Dendritic cell treated with granulocyte-macrophage colony-stimulating factor and Interleukin-4, amounts not matched to agents 40 ng/mL and 50 ng/mL, for 4 days (primary cell): ENCODE measurements around the gene IBA57.

ENCODE experiments used
- H3K27ac Mint-ChIP-seq: one replicate; pipeline ENCODE4 v1.8.0; 2022; ENCODE audit warnings: mild to moderate bottlenecking, mixed read lengths
- H3K27me3 Mint-ChIP-seq: one replicate; pipeline ENCODE4 v1.8.0; 2022; ENCODE audit warnings: mild to moderate bottlenecking, mixed read lengths
- H3K36me3 Mint-ChIP-seq: one replicate; pipeline ENCODE4 v1.8.0; 2022; ENCODE audit warnings: low read depth, mixed read lengths
- H3K4me1 Mint-ChIP-seq: one replicate; pipeline ENCODE4 v1.8.0; 2022; ENCODE audit warnings: low read depth, mixed read lengths
- H3K4me3 Mint-ChIP-seq: one replicate; pipeline ENCODE4 v1.8.0; 2022; ENCODE audit warnings: mild to moderate bottlenecking, moderate library complexity, mixed read lengths
- H3K9me3 Mint-ChIP-seq: one replicate; pipeline ENCODE4 v1.8.0; 2022; ENCODE audit warnings: mixed read lengths
- intact Hi-C: fragments of 100-400 bp; cut with micrococcal nuclease; formaldehyde crosslinking; loops from one replicate; pipeline ENCODE4 v1.15.0; 2022

The IBA57 gene

DNA sequence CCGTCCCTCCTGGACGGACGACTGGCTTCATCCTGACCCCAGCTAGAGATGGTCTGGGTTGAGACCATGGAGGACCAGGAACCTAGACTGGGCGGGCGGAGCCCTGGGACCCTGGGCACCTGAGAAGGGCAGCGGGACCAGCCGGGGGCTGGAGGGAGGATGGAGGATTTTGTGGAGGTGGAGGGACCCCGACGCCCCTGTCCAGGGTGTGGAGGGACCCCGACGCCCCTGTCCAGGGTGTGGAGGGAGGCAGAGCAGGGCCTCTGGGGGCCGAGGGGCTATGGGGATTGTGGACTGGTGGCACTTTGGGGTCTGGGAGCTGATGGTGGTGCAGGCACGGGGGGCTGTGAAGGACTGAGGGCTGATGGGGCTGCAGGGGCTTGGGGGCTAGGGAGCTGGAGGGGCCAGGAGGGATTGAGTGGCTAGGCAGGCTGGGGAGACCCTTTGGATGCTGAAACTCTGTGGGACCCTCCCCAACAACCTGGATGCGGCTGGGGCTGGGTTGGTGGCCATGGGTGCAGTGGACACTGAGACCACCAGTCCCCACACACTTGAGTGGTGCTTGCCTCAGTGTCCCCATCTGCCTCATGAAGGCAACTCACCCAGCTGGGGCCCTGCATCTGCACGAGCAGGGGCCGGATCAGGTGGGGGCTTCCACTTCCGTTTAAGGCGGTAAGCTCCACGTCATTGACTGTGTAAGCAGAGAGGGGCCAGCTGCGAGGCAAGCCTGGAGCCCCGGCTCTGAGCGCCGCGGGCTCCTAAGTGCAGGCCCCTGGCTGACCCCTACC is 8.5 kb upstream of the IBA57 start:
- Mint-ChIP-seq H3K4me1 (peaks cover 21% of the 10 kb centered on the region), H3K27me3 (peaks cover 14% of the 10 kb centered on the region), H3K36me3 (no peaks in the 10 kb centered on the region), H3K27ac (no peak overlapping the region), H3K9me3 (no peaks in the 10 kb centered on the region), H3K4me3 (no peak overlapping the region)
- intact Hi-C loops, result no loop called here

GRCh38 chr1:228157729-228158126 is 7.9 kb upstream of the IBA57 start:
- Mint-ChIP-seq H3K36me3 (no peaks in the 10 kb centered on the region), H3K4me1 (peaks cover 27% of the 10 kb centered on the region), H3K27ac (no peak overlapping the region), H3K9me3 (no peaks in the 10 kb centered on the region), H3K27me3 (peaks cover 20% of the 10 kb centered on the region), H3K4me3 (no peak overlapping the region)
- intact Hi-C loops, result no loop called here

- Mint-ChIP-seq H3K4me1 (peaks cover 34% of the 10 kb centered on the region), H3K27ac (no peak overlapping the region), H3K36me3 (no peaks in the 10 kb centered on the region), H3K4me3 (no peak overlapping the region), H3K9me3 (no peaks in the 10 kb centered on the region), H3K27me3 (peaks cover 26% of the 10 kb centered on the region)
- intact Hi-C loops, result no loop called here
Observed at GRCh38 chr1:228158151-228159007, 7.2 kb upstream of the IBA57 start.

- no peak overlapping the region for H3K4me3 Mint-ChIP-seq
- no peak overlapping the region for H3K27ac Mint-ChIP-seq
- no peaks in the 10 kb centered on the region for H3K36me3 Mint-ChIP-seq
- H3K4me1 Mint-ChIP-seq, result peaks cover 41% of the 10 kb centered on the region
- H3K27me3 Mint-ChIP-seq, result peaks cover 29% of the 10 kb centered on the region
- intact Hi-C loops, result no loop called here
- H3K9me3 Mint-ChIP-seq, result no peaks in the 10 kb centered on the region
Observed at GRCh38 chr1:228159008-228159665, 6.5 kb upstream of the IBA57 start.

DNA sequence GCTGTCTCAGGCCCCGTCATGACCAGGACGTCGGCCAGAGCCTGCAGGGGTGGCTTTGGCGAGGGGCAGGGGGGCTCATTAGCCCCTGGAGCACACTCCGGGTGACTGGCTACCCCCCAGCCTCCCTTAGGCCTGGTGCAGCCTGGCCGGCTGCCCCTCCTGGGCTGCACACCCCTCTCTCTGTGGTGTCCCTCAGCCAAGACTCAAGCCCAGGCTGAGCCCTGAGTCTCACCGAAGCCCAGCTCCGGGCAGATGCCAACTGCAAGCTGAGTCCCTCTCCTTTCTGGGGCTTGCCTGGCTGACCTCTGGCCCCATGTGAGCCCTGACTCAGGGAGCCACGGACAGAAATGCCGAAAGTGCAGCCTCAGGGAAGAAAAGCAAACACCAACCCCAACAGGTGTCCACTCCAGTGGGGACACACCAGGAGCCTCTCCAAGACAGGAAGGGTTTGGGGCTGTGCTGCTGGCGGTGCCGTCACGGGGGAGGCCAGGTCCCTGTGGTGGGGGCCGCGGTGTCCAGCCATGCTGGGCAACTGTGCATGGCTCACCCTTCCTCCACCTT is 5.3 kb upstream of the IBA57 start:
- Mint-ChIP-seq H3K36me3 (no peaks in the 10 kb centered on the region), H3K27ac (no peak overlapping the region), H3K9me3 (no peaks in the 10 kb centered on the region), H3K27me3 (peaks cover 29% of the 10 kb centered on the region), H3K4me1 (peaks cover 47% of the 10 kb centered on the region), H3K4me3 (no peak overlapping the region)
- intact Hi-C loops, result no loop called here

GRCh38 chr1:228161362-228161761 is 4.2 kb upstream of the IBA57 start:
- Mint-ChIP-seq H3K4me1 (peaks cover 43% of the 10 kb centered on the region), H3K27ac (no peak overlapping the region), H3K4me3 (no peak overlapping the region), H3K36me3 (no peaks in the 10 kb centered on the region), H3K27me3 (peaks cover 29% of the 10 kb centered on the region), H3K9me3 (no peaks in the 10 kb centered on the region)
- intact Hi-C loops, result no loop called here

DNA sequence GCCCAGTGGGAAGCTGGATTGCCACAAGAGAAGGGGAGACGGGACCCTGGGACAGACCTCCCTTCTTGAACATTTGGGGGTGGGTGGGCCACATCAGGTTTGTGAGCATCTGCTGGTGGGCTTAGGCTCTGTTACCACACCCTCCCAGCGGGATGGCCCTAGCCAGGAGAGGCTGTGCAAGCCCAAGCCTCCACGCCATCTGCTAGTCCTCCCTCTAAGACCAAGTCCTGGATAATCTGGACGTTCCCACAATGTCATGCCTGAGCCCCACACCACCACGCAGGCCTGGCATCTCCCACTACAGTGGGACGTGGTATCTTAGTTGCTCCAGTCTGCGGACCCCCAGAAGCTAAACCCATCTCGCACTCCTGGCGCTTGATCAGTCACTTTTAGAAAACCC is 3.7 kb upstream of the IBA57 start:
- Mint-ChIP-seq H3K27me3 (peaks cover 26% of the 10 kb centered on the region), H3K9me3 (no peaks in the 10 kb centered on the region), H3K4me3 (no peak overlapping the region), H3K27ac (peak overlapping the region; percentile 91), H3K36me3 (no peaks in the 10 kb centered on the region), H3K4me1 (peaks cover 48% of the 10 kb centered on the region)
- intact Hi-C loops, result no loop called here

GRCh38 chr1:228162286-228163006 is 3.2 kb upstream of the IBA57 start:
- intact Hi-C loops, result no loop called here

DNA sequence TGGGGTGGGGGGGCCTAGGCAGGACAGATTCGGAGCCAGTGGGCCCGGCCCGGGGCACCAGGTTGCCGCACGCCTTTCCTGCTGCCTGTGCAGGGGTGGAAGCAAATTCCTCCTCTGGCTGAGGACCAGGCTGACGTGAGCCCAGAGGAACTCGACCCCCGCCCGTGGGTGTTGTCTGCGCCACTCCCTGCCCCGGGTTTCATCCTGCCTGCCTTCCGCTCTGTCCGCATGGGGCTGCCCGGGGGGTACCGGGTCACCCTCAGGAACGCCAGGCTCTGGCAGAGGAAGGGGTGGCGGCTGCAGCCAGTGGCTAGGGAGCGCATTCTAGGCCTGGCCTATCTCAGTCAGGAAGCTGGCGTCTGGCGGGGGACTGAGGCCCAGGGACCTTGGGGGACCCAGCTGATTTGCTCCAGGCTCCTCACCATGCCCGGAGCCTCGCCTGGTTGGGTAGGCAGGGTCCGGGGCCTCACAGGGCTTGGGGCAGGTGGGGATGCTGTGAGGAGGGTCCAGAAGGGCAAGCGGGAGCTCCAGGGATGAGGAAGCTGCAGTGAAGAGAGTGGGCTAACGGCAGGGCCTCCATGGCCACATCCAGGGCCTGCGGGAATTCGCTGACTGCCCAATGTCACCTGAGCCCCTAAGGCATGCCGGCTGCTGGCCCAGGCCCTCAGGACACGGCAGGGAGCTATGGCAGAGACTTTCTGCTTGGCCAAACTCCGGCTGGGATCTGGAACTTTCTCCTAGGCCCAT is 2.4 kb upstream of the IBA57 start:
- Mint-ChIP-seq H3K4me1 (peaks cover 55% of the 10 kb centered on the region), H3K27me3 (peaks cover 21% of the 10 kb centered on the region), H3K4me3 (peak overlapping the region; percentile 64), H3K27ac (peak overlapping the region; percentile 91), H3K9me3 (no peaks in the 10 kb centered on the region), H3K36me3 (no peaks in the 10 kb centered on the region)
- intact Hi-C loops, result no loop called here

More at GRCh38 chr1:228162286-228163006, 3.2 kb upstream of the IBA57 start:
- Mint-ChIP-seq H3K27me3 (peaks cover 21% of the 10 kb centered on the region), H3K4me1 (peaks cover 50% of the 10 kb centered on the region), H3K36me3 (no peaks in the 10 kb centered on the region), H3K27ac (peak overlapping the region; percentile 91), H3K9me3 (no peaks in the 10 kb centered on the region), H3K4me3 (peak overlapping the region; percentile 64)

DNA sequence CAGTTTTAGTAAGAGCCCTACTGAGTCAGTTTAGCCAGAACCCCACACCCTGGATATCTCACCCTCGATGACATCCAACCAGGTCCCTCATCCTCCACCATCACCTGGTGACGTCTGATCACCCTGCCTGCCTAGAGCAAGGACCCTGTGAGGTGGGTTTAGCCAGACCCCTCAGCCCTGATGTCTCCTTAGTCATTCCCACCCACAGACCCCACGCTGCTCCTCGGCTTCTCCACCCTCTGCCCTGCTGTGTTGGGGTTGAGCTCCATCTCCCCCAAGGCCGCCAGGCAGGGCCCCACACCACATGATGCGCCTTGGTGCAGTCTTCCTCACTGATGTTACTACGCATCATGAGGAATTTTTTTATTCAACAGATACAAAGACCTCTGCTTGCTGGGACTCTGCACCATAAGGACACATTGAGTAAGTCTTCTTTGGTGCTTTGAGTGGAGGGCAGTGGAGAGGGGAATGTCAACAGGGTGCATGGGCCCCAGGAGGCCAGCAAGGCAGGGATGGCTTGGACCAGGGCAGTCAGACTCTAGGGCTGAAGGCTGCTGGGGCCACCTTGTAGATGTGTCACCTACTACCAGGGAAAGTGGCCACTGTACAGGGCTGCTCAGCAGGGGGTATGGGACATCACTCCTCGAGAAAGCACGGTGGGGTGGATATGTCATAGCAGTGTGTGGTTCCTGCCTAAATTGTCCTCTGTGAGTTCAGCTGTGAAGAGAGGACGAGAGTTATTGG is 1.7 kb upstream of the IBA57 start:
- peaks cover 5% of the 10 kb centered on the region for H3K36me3 Mint-ChIP-seq
- H3K27ac Mint-ChIP-seq, result peak overlapping the region; percentile 91
- H3K9me3 Mint-ChIP-seq, result no peaks in the 10 kb centered on the region
- H3K4me3 Mint-ChIP-seq, result no peak overlapping the region
- peaks cover 21% of the 10 kb centered on the region for H3K27me3 Mint-ChIP-seq
- intact Hi-C loops, result no loop called here
- H3K4me1 Mint-ChIP-seq, result peaks cover 62% of the 10 kb centered on the region

DNA sequence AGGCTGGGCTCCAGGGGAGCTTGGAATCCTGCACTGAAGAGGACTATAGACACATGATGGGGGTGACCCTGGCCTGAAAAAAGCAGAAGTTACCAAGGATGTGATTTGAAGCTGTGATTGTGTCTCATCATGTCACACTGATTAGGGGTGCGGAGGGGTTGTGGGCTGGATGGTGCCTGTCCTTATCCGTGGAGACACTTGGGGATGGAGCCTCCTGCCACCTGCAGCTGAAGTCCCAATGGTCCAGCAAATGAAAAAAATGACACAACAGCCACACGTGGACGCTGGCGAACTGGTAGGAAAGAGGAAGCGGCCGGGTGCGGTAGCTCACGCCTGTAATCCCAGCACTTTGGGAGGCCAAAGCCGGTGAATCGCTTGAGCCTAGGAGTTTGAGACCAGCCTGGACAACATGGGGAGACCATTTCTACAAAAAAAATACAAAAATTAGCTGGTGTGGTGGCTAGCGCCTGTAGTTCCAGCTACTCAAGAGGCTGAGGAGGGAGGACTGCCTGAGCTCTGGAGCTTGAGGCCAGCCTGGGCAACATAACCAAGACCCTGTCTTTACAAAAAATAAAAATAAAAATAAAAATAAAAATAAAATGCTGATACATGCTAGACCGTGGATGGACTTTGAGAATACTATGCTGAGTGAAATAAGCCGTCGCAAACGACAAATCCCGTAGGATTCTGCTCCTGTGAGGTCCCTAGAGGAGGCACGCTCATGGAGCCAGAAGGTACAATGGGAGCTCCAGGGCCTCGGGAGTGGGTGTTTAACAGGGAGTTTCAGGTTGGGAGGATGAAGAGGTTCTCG is 838 bp upstream of the IBA57 start:
- H3K4me1 Mint-ChIP-seq, result peaks cover 70% of the 10 kb centered on the region
- peak overlapping the region; percentile 83 for H3K4me3 Mint-ChIP-seq
- H3K36me3 Mint-ChIP-seq, result peaks cover 5% of the 10 kb centered on the region
- intact Hi-C loops, result loop anchor here (1.0 to 5.0 kb wide), 4 partner anchors 24 to 323 kb away; partner anchors contain the start of genes ARF1, GUK1, MRPL55 and RNF187
- peaks cover 21% of the 10 kb centered on the region for H3K27me3 Mint-ChIP-seq
- peak overlapping the region; percentile 91 for H3K27ac Mint-ChIP-seq
- H3K9me3 Mint-ChIP-seq, result no peaks in the 10 kb centered on the region
